Mesendoderm (in vitro differentiated cells): ENCODE measurements around the gene OR6B2.

Experiments used
- DNase-seq: peaks from one replicate; pipeline ENCODE4 v3.0.0; 2013
- H2AK5ac ChIP-seq: 2 replicates; pipeline ENCODE4 v1.6.1; 2013; ENCODE audit warnings: low read length, inconsistent platforms
- H2BK120ac ChIP-seq: 2 replicates; pipeline ENCODE4 v1.6.1; 2013; ENCODE audit warnings: low read depth, mild to moderate bottlenecking, low read length, moderate library complexity, mixed read lengths
- H2BK15ac ChIP-seq: replicated peaks from 2 replicates; pipeline ENCODE4 v1.6.1; 2013; ENCODE audit warnings: low read depth, mild to moderate bottlenecking, moderate library complexity
- H2BK5ac ChIP-seq: 2 replicates; pipeline ENCODE4 v1.6.1; 2013; ENCODE audit warnings: low read length, inconsistent platforms
- H3K18ac ChIP-seq: 2 replicates; pipeline ENCODE4 v1.6.1; 2013; ENCODE audit warnings: mild to moderate bottlenecking, low read length, mixed read lengths
- H3K23ac ChIP-seq: one replicate; pipeline ENCODE4 v1.6.1; 2013; ENCODE audit warnings: low read length
- H3K27ac ChIP-seq: 2 replicates; pipeline ENCODE4 v1.5.1; 2013; ENCODE audit warnings: low read depth, mild to moderate bottlenecking, inconsistent platforms, low read length, moderate library complexity
- H3K27me3 ChIP-seq: 2 replicates; pipeline ENCODE4 v1.6.1; 2013; ENCODE audit warnings: low read length, control low read depth, mild to moderate bottlenecking, inconsistent platforms; ENCODE audit not compliant: insufficient read depth, poor library complexity
- H3K36me3 ChIP-seq: 2 replicates; pipeline ENCODE4 v1.6.1; 2013; ENCODE audit warnings: low read length, inconsistent platforms; ENCODE audit not compliant: control insufficient read depth, insufficient read depth
- H3K4ac ChIP-seq: one replicate; pipeline ENCODE4 v1.6.1; 2013; ENCODE audit warnings: low read depth, mild to moderate bottlenecking, low read length, moderate library complexity
- H3K4me1 ChIP-seq: 2 replicates; pipeline ENCODE4 v1.6.1; 2013; ENCODE audit warnings: low read depth, low read length, inconsistent platforms; ENCODE audit not compliant: control insufficient read depth
- H3K4me2 ChIP-seq: 2 replicates; pipeline ENCODE4 v1.6.1; 2013; ENCODE audit warnings: low read length
- H3K4me3 ChIP-seq: 2 replicates; pipeline ENCODE4 v1.5.1; 2013; ENCODE audit warnings: mild to moderate bottlenecking, low read length
- H3K56ac ChIP-seq: one replicate; pipeline ENCODE4 v1.6.1; 2013; ENCODE audit warnings: low read length
- H3K79me1 ChIP-seq: 2 replicates; pipeline ENCODE4 v1.6.1; 2013; ENCODE audit warnings: low read length, inconsistent platforms
- H3K79me2 ChIP-seq: 2 replicates; pipeline ENCODE4 v1.6.1; 2013; ENCODE audit warnings: mild to moderate bottlenecking, low read length; ENCODE audit not compliant: control insufficient read depth, insufficient read depth
- H3K9ac ChIP-seq: 2 replicates; pipeline ENCODE4 v1.6.1; 2013; ENCODE audit warnings: low read length, inconsistent platforms
- H4K5ac ChIP-seq: one replicate; pipeline ENCODE4 v1.6.1; 2013; ENCODE audit warnings: low read length
- H4K8ac ChIP-seq: one replicate; pipeline ENCODE4 v1.6.1; 2013; ENCODE audit warnings: low read depth, mild to moderate bottlenecking, control low read depth, low read length, moderate library complexity
- WGBS: extraction: QIAGEN DNeasy Blood & Tissue Kit; methylation state at CpG from one replicate; pipeline ENCODE4 v1.1.7; 2013; ENCODE audit warnings: low lambda C conversion rate, missing lambda C conversion rate; ENCODE audit not compliant: insufficient coverage; ENCODE audit errors: extremely low coverage; 5-methylcytosine and 5-hydroxymethylcytosine counted together

The OR6B2 gene

DNA sequence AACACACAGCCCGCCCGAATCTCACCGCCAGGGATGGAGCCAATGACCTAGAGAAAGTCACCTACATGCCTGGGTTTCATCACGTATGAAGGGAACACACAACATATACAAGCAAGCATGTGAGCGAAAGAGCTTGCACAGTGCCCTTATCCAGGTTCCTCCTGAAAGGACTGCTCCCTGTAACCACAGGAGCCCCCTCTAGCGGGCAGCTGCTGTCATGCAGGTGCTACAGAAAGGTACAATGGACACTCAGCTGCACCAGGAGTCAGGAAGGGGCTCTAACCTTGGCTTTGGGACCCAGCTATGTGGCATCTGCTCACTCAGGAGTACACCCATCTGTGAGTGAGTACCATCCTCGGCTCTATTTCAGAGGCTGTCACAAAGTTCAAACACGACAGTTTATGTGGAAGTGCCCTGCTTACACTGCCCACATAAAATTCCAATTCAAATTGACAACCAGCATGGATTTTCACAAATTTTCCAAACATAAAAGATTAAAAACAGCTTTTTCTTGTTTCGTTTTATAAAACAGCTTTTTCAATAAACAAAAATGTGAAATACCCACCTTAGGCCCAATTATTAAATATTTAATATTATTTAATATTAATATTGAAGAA is 8.6 kb downstream of the OR6B2 start:
- no peak overlapping the region for H3K9ac ChIP-seq
- peak; percentile 85 for DNase-seq
- no peak overlapping the region for H2BK15ac ChIP-seq
- H2AK5ac ChIP-seq, result no peak overlapping the region
- H3K23ac ChIP-seq, result no peak overlapping the region
- H3K18ac ChIP-seq, result no peak overlapping the region
- no peak overlapping the region for H2BK120ac ChIP-seq
- H4K5ac ChIP-seq, result no peak overlapping the region
- no peak overlapping the region for H4K8ac ChIP-seq
- peaks cover 13% of the 10 kb centered on the region for H3K36me3 ChIP-seq
- H3K4me2 ChIP-seq, result no peak overlapping the region
- no peaks in the 10 kb centered on the region for H3K4me1 ChIP-seq
- no peak overlapping the region for H3K4ac ChIP-seq
- WGBS, result 100% methylated on average over 1 of the region's 9 CpGs
- H2BK5ac ChIP-seq, result no peak overlapping the region
- H3K56ac ChIP-seq, result no peak overlapping the region
- H3K79me2 ChIP-seq, result peaks cover 23% of the 10 kb centered on the region
- H3K27me3 ChIP-seq, result no peaks in the 10 kb centered on the region
- H3K79me1 ChIP-seq, result peaks cover 19% of the 10 kb centered on the region
- no peak overlapping the region for H3K27ac ChIP-seq
- H3K4me3 ChIP-seq, result no peak overlapping the region

- no peaks in the 10 kb centered on the region for H3K4me1 ChIP-seq
- no peak overlapping the region for H3K27ac ChIP-seq
- H3K4me3 ChIP-seq, result no peak overlapping the region
- peaks cover 14% of the 10 kb centered on the region for H3K36me3 ChIP-seq
- H4K5ac ChIP-seq, result no peak overlapping the region
- H2AK5ac ChIP-seq, result no peak overlapping the region
- H3K79me1 ChIP-seq, result peaks cover 11% of the 10 kb centered on the region
- no peak for DNase-seq
- no peak overlapping the region for H2BK120ac ChIP-seq
- no CpG with 5 or more reads among the region's 11 CpGs for WGBS
- no peak overlapping the region for H3K23ac ChIP-seq
- peaks cover 10% of the 10 kb centered on the region for H3K79me2 ChIP-seq
- H3K9ac ChIP-seq, result no peak overlapping the region
- no peak overlapping the region for H2BK15ac ChIP-seq
- no peaks in the 10 kb centered on the region for H3K27me3 ChIP-seq
- no peak overlapping the region for H3K4me2 ChIP-seq
- no peak overlapping the region for H3K56ac ChIP-seq
- no peak overlapping the region for H2BK5ac ChIP-seq
- H4K8ac ChIP-seq, result no peak overlapping the region
- H3K18ac ChIP-seq, result no peak overlapping the region
- no peak overlapping the region for H3K4ac ChIP-seq
Observed at GRCh38 chr2:240018071-240018750, 12.0 kb downstream of the OR6B2 start.

DNA sequence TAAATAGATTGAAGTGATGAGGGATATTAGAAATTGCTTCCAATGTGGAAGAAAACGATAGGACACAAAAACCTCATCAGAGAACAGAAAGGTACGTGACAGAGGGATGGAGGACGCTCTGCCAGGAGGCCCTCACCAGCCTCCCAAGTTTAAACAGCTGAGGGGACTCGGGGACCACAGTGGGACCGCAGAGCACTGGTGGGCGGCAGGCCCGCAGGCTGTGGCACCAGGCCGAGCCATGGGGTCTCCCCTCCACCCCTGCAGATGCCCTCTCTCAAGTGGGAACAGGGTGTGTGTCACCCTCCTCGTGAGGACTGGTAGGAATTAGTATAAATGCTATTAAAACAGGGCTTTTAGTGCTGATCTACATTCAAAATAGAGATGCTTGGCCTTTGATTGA is 15.9 kb downstream of the OR6B2 start:
- no CpG with 5 or more reads among the region's 9 CpGs for WGBS
- H3K18ac ChIP-seq, result no peak overlapping the region
- no peak overlapping the region for H2BK15ac ChIP-seq

DNA sequence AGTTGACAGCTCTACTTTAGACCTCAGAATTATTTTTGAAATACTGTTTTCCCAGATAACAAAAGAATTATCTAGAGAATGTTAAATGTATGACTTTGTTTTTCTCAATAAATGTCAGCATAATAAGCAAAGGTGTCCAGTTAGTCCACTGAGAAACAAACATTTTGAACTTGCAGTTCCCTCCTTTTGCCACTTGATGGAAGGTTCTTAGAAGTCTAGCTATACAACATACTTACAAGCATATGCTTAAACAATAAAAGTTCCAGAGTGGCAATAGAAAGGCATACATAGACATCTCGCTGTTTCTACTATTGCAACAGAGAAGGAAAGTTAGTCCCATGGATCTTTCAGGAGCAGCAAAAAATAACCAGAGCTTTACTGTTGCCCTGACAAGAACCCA is 16.9 kb downstream of the OR6B2 start:
- peaks cover 7% of the 10 kb centered on the region for H3K36me3 ChIP-seq
- DNase-seq, result peak; percentile 1
- H4K8ac ChIP-seq, result no peak overlapping the region
- H3K18ac ChIP-seq, result no peak overlapping the region
- no peaks in the 10 kb centered on the region for H3K4me1 ChIP-seq
- H3K4me2 ChIP-seq, result no peak overlapping the region
- no peak overlapping the region for H3K4me3 ChIP-seq
- H2AK5ac ChIP-seq, result no peak overlapping the region
- no peak overlapping the region for H3K4ac ChIP-seq
- no peak overlapping the region for H3K56ac ChIP-seq
- H4K5ac ChIP-seq, result no peak overlapping the region
- no peaks in the 10 kb centered on the region for H3K27me3 ChIP-seq
- no peak overlapping the region for H2BK120ac ChIP-seq
- H2BK5ac ChIP-seq, result no peak overlapping the region
- H2BK15ac ChIP-seq, result no peak overlapping the region
- no peak overlapping the region for H3K23ac ChIP-seq
- H3K9ac ChIP-seq, result no peak overlapping the region
- no peaks in the 10 kb centered on the region for H3K79me1 ChIP-seq
- no CpG with 5 or more reads among the region's 1 CpG for WGBS
- no peak overlapping the region for H3K27ac ChIP-seq
- no peaks in the 10 kb centered on the region for H3K79me2 ChIP-seq

More for the DNA sequence above, 15.9 kb downstream of the OR6B2 start:
- H3K4me2 ChIP-seq, result no peak overlapping the region
- no peak overlapping the region for H3K23ac ChIP-seq
- no peak overlapping the region for H4K5ac ChIP-seq
- no peak overlapping the region for H3K27ac ChIP-seq
- no peaks in the 10 kb centered on the region for H3K79me1 ChIP-seq
- no peak overlapping the region for H3K4me3 ChIP-seq
- no peaks in the 10 kb centered on the region for H3K4me1 ChIP-seq
- H3K27me3 ChIP-seq, result no peaks in the 10 kb centered on the region
- H3K79me2 ChIP-seq, result no peaks in the 10 kb centered on the region
- no peak overlapping the region for H4K8ac ChIP-seq
- peaks cover 10% of the 10 kb centered on the region for H3K36me3 ChIP-seq
- no peak overlapping the region for H2AK5ac ChIP-seq
- no peak overlapping the region for H3K9ac ChIP-seq
- H2BK120ac ChIP-seq, result no peak overlapping the region
- no peak overlapping the region for H3K4ac ChIP-seq
- H3K56ac ChIP-seq, result no peak overlapping the region
- DNase-seq, result no peak
- H2BK5ac ChIP-seq, result no peak overlapping the region

DNA sequence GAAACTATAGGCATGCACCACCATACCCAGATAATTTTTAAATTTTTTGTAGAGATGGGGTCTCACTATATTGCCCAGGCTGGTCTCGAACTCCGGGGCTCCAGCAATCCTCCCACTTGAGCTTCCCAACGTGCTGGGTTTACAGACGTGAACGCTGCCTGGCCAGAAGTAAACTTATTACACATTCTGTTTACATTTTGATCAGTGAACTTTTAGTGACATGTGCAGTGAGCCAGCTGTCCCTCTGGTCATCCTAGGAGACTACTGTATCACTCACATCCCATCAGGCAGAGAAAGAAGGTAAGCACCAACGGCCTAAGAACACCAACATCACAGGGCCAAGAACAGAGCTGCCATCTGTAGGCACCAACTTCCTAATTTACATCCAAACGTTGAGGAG is 27.2 kb downstream of the OR6B2 start:
- Histone ChIP-seq H3K27ac (no peak overlapping the region), H3K4me3 (no peak overlapping the region)

More for the DNA sequence above, 27.2 kb downstream of the OR6B2 start:
- no peak overlapping the region for H3K9ac ChIP-seq
- no peak overlapping the region for H2BK5ac ChIP-seq
- WGBS, result no CpG with 5 or more reads among the region's 7 CpGs
- H3K36me3 ChIP-seq, result peaks cover 9% of the 10 kb centered on the region
- H3K23ac ChIP-seq, result no peak overlapping the region
- no peaks in the 10 kb centered on the region for H3K4me1 ChIP-seq
- H2BK15ac ChIP-seq, result no peak overlapping the region
- no peak overlapping the region for H4K5ac ChIP-seq
- H3K18ac ChIP-seq, result no peak overlapping the region
- no peak overlapping the region for H4K8ac ChIP-seq
- no peaks in the 10 kb centered on the region for H3K27me3 ChIP-seq
- no peaks in the 10 kb centered on the region for H3K79me2 ChIP-seq
- H2AK5ac ChIP-seq, result no peak overlapping the region
- H3K79me1 ChIP-seq, result peaks cover 2% of the 10 kb centered on the region
- no peak overlapping the region for H3K4me2 ChIP-seq
- no peak overlapping the region for H2BK120ac ChIP-seq
- H3K4ac ChIP-seq, result no peak overlapping the region
- H3K56ac ChIP-seq, result no peak overlapping the region
- no peak for DNase-seq
